Measurements from ENCODE around the gene ZNF462. TPM values are rescaled to one million over a fixed set of nuclear protein-coding genes. Genes with fewer than 3 reads are reported as not detected.

The ZNF462 gene
- total and polyA plus RNA-seq, 2 of the 4 experiments (the other 2 are of a cell fraction): 6.1 to 18.8 TPM

GRCh38 chr9:106906129-106906528 is 43.2 kb downstream of the ZNF462 start:
- H3K18ac ChIP-seq (ENCODE audit: low read depth, low read length): no peak overlapping the region
- H3K9me3 ChIP-seq (ENCODE audit: control insufficient read depth, insufficient read depth, low read length): no peaks in the 10 kb centered on the region
- H2BK15ac ChIP-seq (ENCODE audit: low read depth, low read length): no peak overlapping the region
- H3K36me3 ChIP-seq (ENCODE audit: control insufficient read depth, insufficient read depth, low read length): peaks cover 1% of the 10 kb centered on the region; the same call in 1 of the 2 replicates
- no peaks in the 10 kb centered on the region for H3K9me1 ChIP-seq (ENCODE audit: insufficient read depth, low read length)
- no peak overlapping the region for H3K56ac ChIP-seq (ENCODE audit: extremely low read depth, insufficient read depth, low read length)
- H2AK9ac ChIP-seq (replicated peaks; ENCODE audit: low read depth, low read length, poor library complexity): no peak overlapping the region
- no peak overlapping the region for H4K5ac ChIP-seq (ENCODE audit: low read depth, low read length)
- no peak overlapping the region for H3K9ac ChIP-seq (ENCODE audit: low read depth, low read length)
- H3K27me3 ChIP-seq (ENCODE audit: control insufficient read depth, insufficient read depth, low read length): no peaks in the 10 kb centered on the region
- H2BK120ac ChIP-seq (ENCODE audit: low read depth, low read length): no peak overlapping the region
- H3K79me1 ChIP-seq (ENCODE audit: low read depth in 1 of 2, low read length in 2 of 2): peaks cover 0 to 2% of the 10 kb centered on the region in 2 experiments; a peak in 1 of 4 replicates
- H2AK5ac ChIP-seq (ENCODE audit: low read depth, low read length): no peak overlapping the region
- dilution Hi-C loops (cut with HindIII; ENCODE audit: low sequenced_read_pairs, unreplicated experiment) (no loop called here), in situ Hi-C loops (cut with MboI; ENCODE audit: low sequenced_read_pairs) (no loop called here), intact Hi-C loops (cut with micrococcal nuclease) (no loop called here)
- no peak overlapping the region for H2BK5ac ChIP-seq (ENCODE audit: low read depth, low read length, poor library complexity, severe bottlenecking)
- H3K23ac ChIP-seq (ENCODE audit: low read depth, low read length): no peak overlapping the region
- ATAC-seq (ENCODE audit: low read depth) (no peak), DNase-seq (no peak)
- no CpG with 5 or more reads among the region's 3 CpGs for WGBS, 2 experiments (ENCODE audit: extremely low coverage in 2 of 2, insufficient read length in 1 of 2)
- no peak overlapping the region for H3K4me2 ChIP-seq (ENCODE audit: low read depth, low read length)
- H4K8ac ChIP-seq (ENCODE audit: low read depth in 2 of 2, low read length in 2 of 2): no peak overlapping the region
- no TSS peak for BruUV-seq (replicated peaks)
- ChIA-PET CTCF (no interaction called here), POLR2A (ENCODE audit: unreplicated experiment) (no interaction called here)
- H3K27ac ChIP-seq (ENCODE audit: insufficient read depth, low read length): no peak overlapping the region
- H4K91ac ChIP-seq (ENCODE audit: insufficient read depth, low read depth, low read length): no peak overlapping the region
- H3K4ac ChIP-seq (ENCODE audit: low read depth, low read length): no peak overlapping the region
- no peaks in the 10 kb centered on the region for H4K20me1 ChIP-seq (ENCODE audit: insufficient read depth, low read length)
- H3K14ac ChIP-seq (replicated peaks; ENCODE audit: low read depth, low read length): no peak overlapping the region
- H2BK20ac ChIP-seq (ENCODE audit: low read depth, low read length): no peak overlapping the region
- no peaks in the 10 kb centered on the region for H3K4me1 ChIP-seq (ENCODE audit: control insufficient read depth, insufficient read depth, low read length)
- H3K4me3 ChIP-seq (ENCODE audit: insufficient read depth, low read depth, low read length): no peak overlapping the region
- H2AFZ ChIP-seq (replicated peaks; ENCODE audit: low read length, poor library complexity): no peak overlapping the region
- TF ChIP-seq RCOR1 (IDR thresholded peaks at IDR 0.05; ENCODE audit: insufficient replicate concordance, low read length): no peak
- TF ChIP-seq USF2 (IDR thresholded peaks at IDR 0.05; ENCODE audit: low read depth, low read length): no peak
- no peak for TF ChIP-seq RFX5 (IDR thresholded peaks at IDR 0.05; ENCODE audit: low read depth, low read length)
- TF ChIP-seq MAFK (IDR thresholded peaks at IDR 0.05; ENCODE audit: low read depth, low read length): no peak
- no peak for TF ChIP-seq CHD1 (IDR thresholded peaks at IDR 0.05; ENCODE audit: low read depth, low read length)
